ENCODE data around the gene AOAH. TPM values are rescaled to one million over a fixed set of nuclear protein-coding genes. Genes with fewer than 3 reads are reported as not detected.
"Not testable (repeated sequence)": the region's sequence is repeated elsewhere in the genome, so short reads cannot be mapped to it uniquely, and the experiment has no call there.

AOAH gene
- total RNA-seq, 1 experiment from 2014 or later: 0.05 TPM

GRCh38 chr7:36716802-36717201 lies 7.5 kb downstream of the AOAH start:
- DNase-seq (ENCODE audit: low read depth, low spot score); in situ Hi-C loops (cut with HindIII; ENCODE audit: low pct_unique_long_range_greater_than_20kb, low sequenced_read_pairs): not testable (repeated sequence)

GRCh38 chr7:36712015-36712414 lies 12.3 kb downstream of the AOAH start:
- no peak for DNase-seq (ENCODE audit: low read depth, low spot score)
- in situ Hi-C loops (cut with HindIII; ENCODE audit: low pct_unique_long_range_greater_than_20kb, low sequenced_read_pairs): no loop called here

GRCh38 chr7:36711256-36711655 lies 13.0 kb downstream of the AOAH start:
- no peak for DNase-seq (ENCODE audit: low read depth, low spot score)
- in situ Hi-C loops (cut with HindIII; ENCODE audit: low pct_unique_long_range_greater_than_20kb, low sequenced_read_pairs): no loop called here

GRCh38 chr7:36710186-36710791 lies 14.0 kb downstream of the AOAH start:
- DNase-seq (ENCODE audit: low read depth, low spot score): no peak
- in situ Hi-C loops (cut with HindIII; ENCODE audit: low pct_unique_long_range_greater_than_20kb, low sequenced_read_pairs): no loop called here

- no peak for DNase-seq (ENCODE audit: low read depth, low spot score)
- in situ Hi-C loops (cut with HindIII; ENCODE audit: low pct_unique_long_range_greater_than_20kb, low sequenced_read_pairs): no loop called here
Measured at GRCh38 chr7:36708767-36709166, 15.5 kb downstream of the AOAH start.

- in situ Hi-C loops (cut with HindIII; ENCODE audit: low pct_unique_long_range_greater_than_20kb, low sequenced_read_pairs): no loop called here
- DNase-seq (ENCODE audit: low read depth, low spot score): no peak
Measured at GRCh38 chr7:36707898-36708297, 16.4 kb downstream of the AOAH start.

GRCh38 chr7:36707465-36707864 lies 16.8 kb downstream of the AOAH start:
- no peak for DNase-seq (ENCODE audit: low read depth, low spot score)
- in situ Hi-C loops (cut with HindIII; ENCODE audit: low pct_unique_long_range_greater_than_20kb, low sequenced_read_pairs): no loop called here

- in situ Hi-C loops (cut with HindIII; ENCODE audit: low pct_unique_long_range_greater_than_20kb, low sequenced_read_pairs); DNase-seq (ENCODE audit: low read depth, low spot score): not testable (repeated sequence)
Measured at GRCh38 chr7:36703860-36704259, 20.4 kb downstream of the AOAH start.

- DNase-seq (ENCODE audit: low read depth, low spot score): no peak
- in situ Hi-C loops (cut with HindIII; ENCODE audit: low pct_unique_long_range_greater_than_20kb, low sequenced_read_pairs): no loop called here
Measured at GRCh38 chr7:36692456-36692855, 31.8 kb downstream of the AOAH start.

- in situ Hi-C loops (cut with HindIII; ENCODE audit: low pct_unique_long_range_greater_than_20kb, low sequenced_read_pairs): no loop called here
- DNase-seq (ENCODE audit: low read depth, low spot score): no peak
Measured at GRCh38 chr7:36691983-36692382, 32.3 kb downstream of the AOAH start.

GRCh38 chr7:36690514-36691187 lies 33.6 kb downstream of the AOAH start:
- in situ Hi-C loops (cut with HindIII; ENCODE audit: low pct_unique_long_range_greater_than_20kb, low sequenced_read_pairs): no loop called here

GRCh38 chr7:36690041-36690440 lies 34.3 kb downstream of the AOAH start:
- no peak for DNase-seq (ENCODE audit: low read depth, low spot score)
- in situ Hi-C loops (cut with HindIII; ENCODE audit: low pct_unique_long_range_greater_than_20kb, low sequenced_read_pairs): no loop called here

More at GRCh38 chr7:36690514-36691187, 33.6 kb downstream of the AOAH start:
- DNase-seq (ENCODE audit: low read depth, low spot score): no peak

- DNase-seq (ENCODE audit: low read depth, low spot score): no peak
- in situ Hi-C loops (cut with HindIII; ENCODE audit: low pct_unique_long_range_greater_than_20kb, low sequenced_read_pairs): no loop called here
Measured at GRCh38 chr7:36686499-36686898, 37.8 kb downstream of the AOAH start.

GRCh38 chr7:36684954-36685353 lies 39.3 kb downstream of the AOAH start:
- in situ Hi-C loops (cut with HindIII; ENCODE audit: low pct_unique_long_range_greater_than_20kb, low sequenced_read_pairs): no loop called here
- no peak for DNase-seq (ENCODE audit: low read depth, low spot score)

- no peak for DNase-seq (ENCODE audit: low read depth, low spot score)
- in situ Hi-C loops (cut with HindIII; ENCODE audit: low pct_unique_long_range_greater_than_20kb, low sequenced_read_pairs): no loop called here
Measured at GRCh38 chr7:36683695-36684357, 40.5 kb downstream of the AOAH start.

GRCh38 chr7:36683111-36683510 lies 41.2 kb downstream of the AOAH start:
- in situ Hi-C loops (cut with HindIII; ENCODE audit: low pct_unique_long_range_greater_than_20kb, low sequenced_read_pairs): no loop called here
- no peak for DNase-seq (ENCODE audit: low read depth, low spot score)

- in situ Hi-C loops (cut with HindIII; ENCODE audit: low pct_unique_long_range_greater_than_20kb, low sequenced_read_pairs): no loop called here
- no peak for DNase-seq (ENCODE audit: low read depth, low spot score)
Measured at GRCh38 chr7:36682102-36682501, 42.2 kb downstream of the AOAH start.

GRCh38 chr7:36677769-36678437 lies 46.4 kb downstream of the AOAH start:
- DNase-seq (ENCODE audit: low read depth, low spot score): no peak
- in situ Hi-C loops (cut with HindIII; ENCODE audit: low pct_unique_long_range_greater_than_20kb, low sequenced_read_pairs): no loop called here

Data from SK-MEL-5 (cell line).